ENCODE data around the gene UBR2.

UBR2 gene

GRCh38 chr6:42537536-42537935 is 26.3 kb upstream of the UBR2 start:
- H3K4me3 ChIP-seq (replicated peaks in 1 of 2; ENCODE audit: low read depth in 2 of 2, low read length in 2 of 2), result no peak overlapping the region
- TF ChIP-seq, protein P1, sequence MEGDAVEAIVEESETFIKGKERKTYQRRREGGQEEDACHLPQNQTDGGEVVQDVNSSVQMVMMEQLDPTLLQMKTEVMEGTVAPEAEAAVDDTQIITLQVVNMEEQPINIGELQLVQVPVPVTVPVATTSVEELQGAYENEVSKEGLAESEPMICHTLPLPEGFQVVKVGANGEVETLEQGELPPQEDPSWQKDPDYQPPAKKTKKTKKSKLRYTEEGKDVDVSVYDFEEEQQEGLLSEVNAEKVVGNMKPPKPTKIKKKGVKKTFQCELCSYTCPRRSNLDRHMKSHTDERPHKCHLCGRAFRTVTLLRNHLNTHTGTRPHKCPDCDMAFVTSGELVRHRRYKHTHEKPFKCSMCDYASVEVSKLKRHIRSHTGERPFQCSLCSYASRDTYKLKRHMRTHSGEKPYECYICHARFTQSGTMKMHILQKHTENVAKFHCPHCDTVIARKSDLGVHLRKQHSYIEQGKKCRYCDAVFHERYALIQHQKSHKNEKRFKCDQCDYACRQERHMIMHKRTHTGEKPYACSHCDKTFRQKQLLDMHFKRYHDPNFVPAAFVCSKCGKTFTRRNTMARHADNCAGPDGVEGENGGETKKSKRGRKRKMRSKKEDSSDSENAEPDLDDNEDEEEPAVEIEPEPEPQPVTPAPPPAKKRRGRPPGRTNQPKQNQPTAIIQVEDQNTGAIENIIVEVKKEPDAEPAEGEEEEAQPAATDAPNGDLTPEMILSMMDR (IDR thresholded peaks at IDR 0.05; ENCODE audit: low read depth, low read length), result no peak
- no peak for DNase-seq (ENCODE audit: low read depth in 2 of 2)

DNA sequence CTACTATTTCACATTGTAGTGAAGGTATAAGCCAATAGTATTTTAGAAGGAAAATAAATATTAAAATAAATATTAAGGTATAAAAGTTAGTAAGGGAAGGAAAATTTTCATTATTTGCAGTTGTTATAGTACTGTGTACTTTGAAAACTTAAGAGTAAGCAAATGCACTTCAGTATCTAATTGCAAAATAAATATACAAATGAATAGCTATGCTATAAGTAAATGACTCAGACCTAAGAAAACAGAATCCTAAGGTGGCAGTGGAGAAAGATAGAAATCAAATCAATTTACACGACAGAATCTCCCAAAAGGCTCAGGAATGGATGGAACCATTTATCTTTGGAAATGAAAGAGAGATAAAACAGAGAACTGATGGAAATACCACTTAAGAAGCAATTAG is 24.7 kb upstream of the UBR2 start:
- DNase-seq (ENCODE audit: low read depth in 2 of 2), result no peak
- H3K4me3 ChIP-seq (replicated peaks in 1 of 2; ENCODE audit: low read depth in 2 of 2, low read length in 2 of 2), result no peak overlapping the region
- TF ChIP-seq, protein P1 (IDR thresholded peaks at IDR 0.05; ENCODE audit: low read depth, low read length), result no peak

GRCh38 chr6:42545226-42545773 is 18.5 kb upstream of the UBR2 start:
- TF ChIP-seq, protein P1 (IDR thresholded peaks at IDR 0.05; ENCODE audit: low read depth, low read length), result no peak
- H3K4me3 ChIP-seq (replicated peaks in 1 of 2; ENCODE audit: low read depth in 2 of 2, low read length in 2 of 2), result no peak overlapping the region

GRCh38 chr6:42547407-42548329 is 16.2 kb upstream of the UBR2 start:
- TF ChIP-seq, protein P1 (IDR thresholded peaks at IDR 0.05; ENCODE audit: low read depth, low read length), result peak; percentile 100
- DNase-seq (ENCODE audit: low read depth in 2 of 2), result peak; percentile 82 to 83
- H3K4me3 ChIP-seq (replicated peaks in 1 of 2; ENCODE audit: low read depth in 2 of 2, low read length in 2 of 2), result peak overlapping the region; percentile 33 to 63

More at GRCh38 chr6:42545226-42545773, 18.5 kb upstream of the UBR2 start:
- DNase-seq (ENCODE audit: low read depth in 2 of 2), result no peak

DNA sequence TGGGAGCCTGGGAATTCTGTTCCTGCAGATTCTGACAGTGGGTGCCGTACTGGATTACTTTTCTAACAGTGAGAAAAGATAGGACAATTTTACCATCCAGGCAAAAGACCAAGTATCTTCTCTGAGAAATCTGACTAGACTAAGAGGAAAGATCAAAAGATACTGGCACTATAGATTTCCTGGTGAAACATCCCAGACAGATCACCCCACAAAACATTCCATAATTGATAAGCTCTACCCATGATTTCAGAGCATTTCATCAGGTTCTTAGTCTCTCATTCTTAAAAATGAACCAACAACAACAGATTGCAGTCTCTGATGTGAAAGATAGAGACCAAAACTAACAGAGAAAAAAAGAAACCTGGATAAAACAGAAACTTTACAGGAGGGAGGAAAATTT is 13.6 kb upstream of the UBR2 start:
- H3K4me3 ChIP-seq (replicated peaks in 1 of 2; ENCODE audit: low read depth in 2 of 2, low read length in 2 of 2), result no peak overlapping the region
- DNase-seq (ENCODE audit: low read depth in 2 of 2), result no peak
- TF ChIP-seq, protein P1 (IDR thresholded peaks at IDR 0.05; ENCODE audit: low read depth, low read length), result no peak

DNA sequence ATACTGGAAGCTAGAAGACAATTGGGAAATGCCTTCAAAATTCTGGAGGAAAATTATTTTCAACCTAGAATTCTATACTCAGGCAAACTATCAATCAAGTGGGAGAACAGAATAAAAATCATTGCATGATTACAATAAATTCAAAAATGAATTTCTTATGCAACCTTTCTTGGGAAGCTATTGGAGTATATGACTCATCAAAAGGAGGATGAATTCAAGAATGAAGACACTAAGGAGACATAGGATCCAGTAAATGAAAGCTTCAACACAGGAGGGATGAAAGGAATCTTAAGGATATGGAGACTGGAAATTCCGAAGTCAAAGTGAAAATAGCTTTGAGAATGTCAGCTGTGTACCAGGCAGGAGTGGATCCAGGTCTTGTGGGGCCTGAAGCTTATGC is 12.6 kb upstream of the UBR2 start:
- H3K4me3 ChIP-seq (replicated peaks in 1 of 2; ENCODE audit: low read depth in 2 of 2, low read length in 2 of 2), result no peak overlapping the region
- TF ChIP-seq, protein P1 (IDR thresholded peaks at IDR 0.05; ENCODE audit: low read depth, low read length), result no peak
- peak in 1 of 2 donors; percentile 36 for DNase-seq (ENCODE audit: low read depth in 2 of 2)

Measured in cardiac fibroblast (primary cell).